GM12878 (cell line): ENCODE data around the gene ACAP1. TPM values are rescaled to one million over a fixed set of nuclear protein-coding genes. Genes with fewer than 3 reads are reported as not detected.

Source experiments
- BRCA1 ChIP-seq: IDR thresholded peaks from 2 replicates; pipeline ENCODE4 v1.6.1; 2011; ENCODE audit warnings: low read depth, low read length, improper control_type of control experiment
- E2F8 ChIP-seq: fragments of 450-650 bp; IDR thresholded peaks from 2 replicates; pipeline ENCODE4 v1.6.1; 2018; ENCODE audit warnings: mild to moderate bottlenecking, low read depth, moderate library complexity; ENCODE audit not compliant: partially characterized antibody
- HCFC1 ChIP-seq: fragments of 150-350 bp; IDR thresholded peaks from 2 replicates; pipeline ENCODE4 v1.6.1; 2014; ENCODE audit warnings: low read length
- HDGF ChIP-seq: fragments of 450-650 bp; IDR thresholded peaks from 2 replicates; pipeline ENCODE4 v1.6.1; 2016; ENCODE audit warnings: antibody characterized with exemption
- HSF1 ChIP-seq: fragments of 150-350 bp; IDR thresholded peaks from 2 replicates; pipeline ENCODE4 v1.6.1; 2014; ENCODE audit warnings: mild to moderate bottlenecking, low read depth, low read length
- IKZF1 ChIP-seq: fragments of 450-650 bp; conservative IDR thresholded peaks from 2 replicates; pipeline ENCODE4 v1.6.1; 2017; ENCODE audit warnings: antibody characterized with exemption, mild to moderate bottlenecking
- NKRF ChIP-seq: fragments of 450-650 bp; conservative IDR thresholded peaks from 2 replicates; pipeline ENCODE4 v1.6.1; 2017; ENCODE audit warnings: mild to moderate bottlenecking, moderate library complexity
- PAX8 ChIP-seq: fragments of 450-650 bp; IDR thresholded peaks from 2 replicates; pipeline ENCODE4 v1.6.1; 2017; ENCODE audit warnings: mild to moderate bottlenecking, moderate library complexity
- RCOR1 ChIP-seq: conservative IDR thresholded peaks from 2 replicates; pipeline ENCODE4 v1.6.1; 2012; ENCODE audit warnings: low read depth, low read length, improper control_type of control experiment
- USF1 ChIP-seq: IDR thresholded peaks from 2 replicates; pipeline ENCODE4 v1.6.1; 2011; ENCODE audit warnings: borderline replicate concordance, low read depth, mild to moderate bottlenecking, moderate library complexity, mixed read lengths, low read length; ENCODE audit not compliant: insufficient read depth; ENCODE audit errors: extremely low read length
- ZNF592 ChIP-seq: fragments of 450-650 bp; IDR thresholded peaks from 2 replicates; pipeline ENCODE4 v1.6.1; 2017; ENCODE audit warnings: mild to moderate bottlenecking, moderate library complexity
- ZNF687 ChIP-seq: fragments of 450-650 bp; IDR thresholded peaks from 2 replicates; pipeline ENCODE4 v1.6.1; 2017; ENCODE audit warnings: mild to moderate bottlenecking, moderate library complexity
- polyA plus RNA-seq, 11 experiments: library from polyadenylated mRNA; depleted of rRNA in 4 of 11; unstranded in 6 of 11; stranded (reverse) in 5 of 11; fragments of >200 nt; fragmentation: Nextera tagmentation in 4 of 11; fragmentation: Illumina TruSeq in 1 of 11; extraction: Ambion mirVana in 4 of 11; extraction: Trizol in 1 of 11; gene quantifications; 1 replicate in 1 of 11; 2 replicates in 10 of 11; pipeline versions ENCODE4 v1.2.1 to v1.2.3, GENCODE V29; 2011 to 2016; ENCODE audit warnings: inconsistent platforms in 2 of 11, missing spikeins in 2 of 11, low read depth in 1 of 11
- total RNA-seq, 4 experiments: library from RNA; depleted of rRNA in 3 of 4; stranded (reverse); fragments of >200 nt in 3 of 4; fragmentation: Illumina TruSeq in 1 of 4; extraction: Trizol in 1 of 4; gene quantifications; 2 replicates each; pipeline versions ENCODE4 v1.2.1 to v1.2.3, GENCODE V29; 2013 to 2021

ACAP1 gene
- total and polyA plus RNA-seq, 10 of the 15 experiments (the other 5 are each of a cell fraction or from before 2014, with no cell fraction given) = 5.7 to 245 (median 118) TPM

- TF ChIP-seq ZNF687 (peak; percentile 74; the same call in 1 of the 2 replicates), ZNF592 (0 out of 2 replicates have a peak, but pooled peaks have one; percentile 36), IKZF1 (peak; percentile 74), PAX8 (no peak), HSF1 (no peak), E2F8 (no peak), HCFC1 (no peak), RCOR1 (no peak), USF1 (no peak), HDGF (peak; percentile 64; the same call in 1 of the 2 replicates), BRCA1 (no peak), NKRF (peak; percentile 72)
These were observed 58.3 kb downstream of the ACAP1 start, which contains the start of gene PLSCR3 (continued) for GRCh38 chr17:7394452-7395191.
